Activated CD4-positive, alpha-beta T cell treated with anti-CD3 and anti-CD28 coated beads, Interleukin-2, amount 50 U/mL, for 4 hours (primary cell): ENCODE data around the gene DSEL.

ENCODE experiments used
- DNase-seq, 2 experiments: peaks; one replicate each; pipeline ENCODE4 v3.0.0-alpha.2; 2020

Gene DSEL

GRCh38 chr18:67516539-67517443 is at the start of gene DSEL:
DSEL (minus strand) TSS chr18:67516720; CDS start chr18:67514608, 2,112 bp downstream.
- DNase-seq, result peak; percentile 98 to 99

GRCh38 chr18:67553437-67553836 is 36.9 kb upstream of the DSEL start:
- DNase-seq, result no peak

- no peak for DNase-seq
Measured at GRCh38 chr18:67550872-67551520, 34.5 kb upstream of the DSEL start.

- no peak for DNase-seq
Measured at GRCh38 chr18:67549946-67550345, 33.4 kb upstream of the DSEL start.

- no peak for DNase-seq
Measured at GRCh38 chr18:67545681-67546080, 29.2 kb upstream of the DSEL start.

GRCh38 chr18:67540559-67540958 is 24.0 kb upstream of the DSEL start:
- no peak for DNase-seq

- no peak for DNase-seq
Measured at GRCh38 chr18:67531929-67532328, 15.4 kb upstream of the DSEL start.

GRCh38 chr18:67525328-67526099 is 9.0 kb upstream of the DSEL start:
- DNase-seq, result no peak

- DNase-seq, result no peak
Measured at GRCh38 chr18:67520351-67520921, 3.9 kb upstream of the DSEL start.

GRCh38 chr18:67519592-67519991 is 3.1 kb upstream of the DSEL start:
- no peak for DNase-seq

GRCh38 chr18:67518566-67518965 is 2.0 kb upstream of the DSEL start:
- no peak for DNase-seq

- no peak for DNase-seq
Measured at GRCh38 chr18:67517444-67517765, 885 bp upstream of the DSEL start.

- peak; percentile 39 to 41 for DNase-seq
Measured at GRCh38 chr18:67515942-67516538, 480 bp downstream of the DSEL start.

GRCh38 chr18:67514901-67515540 is 1.5 kb downstream of the DSEL start:
- DNase-seq, result no peak

GRCh38 chr18:67514465-67514864 is 2.1 kb downstream of the DSEL start:
- no peak for DNase-seq

- no peak for DNase-seq
Measured at GRCh38 chr18:67513280-67513679, 3.2 kb downstream of the DSEL start.

- DNase-seq, result no peak
Measured at GRCh38 chr18:67511840-67512239, 4.7 kb downstream of the DSEL start.

- no peak for DNase-seq
Measured at GRCh38 chr18:67510831-67511230, 5.7 kb downstream of the DSEL start.

GRCh38 chr18:67509741-67510391 is 6.7 kb downstream of the DSEL start:
- DNase-seq, result no peak

- DNase-seq, result no peak
Measured at GRCh38 chr18:67508146-67508545, 8.4 kb downstream of the DSEL start.

GRCh38 chr18:67504739-67505138 is 11.8 kb downstream of the DSEL start:
- no peak for DNase-seq
